Measurements from ENCODE around the gene MRPS21. TPM values are rescaled to one million over a fixed set of nuclear protein-coding genes. Genes with fewer than 3 reads are reported as not detected.

The MRPS21 gene
- 91.0 and 130 TPM in 2 replicates for total RNA-seq

GRCh38 chr1:150293433-150294253, at the start of gene MRPS21:
Gene MRPS21, plus strand, starts transcription at chr1:150293861. Its CDS starts 506 bp downstream, at chr1:150294367.

GRCh38 chr1:150257624-150258585, 35.8 kb upstream of the MRPS21 start, which contains the start of gene CA14:
Gene CA14, plus strand, starts transcription at chr1:150257774. Its CDS starts 355 bp downstream, at chr1:150258129.

GRCh38 chr1:150268705-150269403, 24.8 kb upstream of the MRPS21 start, which contains the start of gene APH1A:
Gene APH1A, minus strand, starts transcription at chr1:150269016. Its CDS starts 206 bp downstream, at chr1:150268810.

DNA sequence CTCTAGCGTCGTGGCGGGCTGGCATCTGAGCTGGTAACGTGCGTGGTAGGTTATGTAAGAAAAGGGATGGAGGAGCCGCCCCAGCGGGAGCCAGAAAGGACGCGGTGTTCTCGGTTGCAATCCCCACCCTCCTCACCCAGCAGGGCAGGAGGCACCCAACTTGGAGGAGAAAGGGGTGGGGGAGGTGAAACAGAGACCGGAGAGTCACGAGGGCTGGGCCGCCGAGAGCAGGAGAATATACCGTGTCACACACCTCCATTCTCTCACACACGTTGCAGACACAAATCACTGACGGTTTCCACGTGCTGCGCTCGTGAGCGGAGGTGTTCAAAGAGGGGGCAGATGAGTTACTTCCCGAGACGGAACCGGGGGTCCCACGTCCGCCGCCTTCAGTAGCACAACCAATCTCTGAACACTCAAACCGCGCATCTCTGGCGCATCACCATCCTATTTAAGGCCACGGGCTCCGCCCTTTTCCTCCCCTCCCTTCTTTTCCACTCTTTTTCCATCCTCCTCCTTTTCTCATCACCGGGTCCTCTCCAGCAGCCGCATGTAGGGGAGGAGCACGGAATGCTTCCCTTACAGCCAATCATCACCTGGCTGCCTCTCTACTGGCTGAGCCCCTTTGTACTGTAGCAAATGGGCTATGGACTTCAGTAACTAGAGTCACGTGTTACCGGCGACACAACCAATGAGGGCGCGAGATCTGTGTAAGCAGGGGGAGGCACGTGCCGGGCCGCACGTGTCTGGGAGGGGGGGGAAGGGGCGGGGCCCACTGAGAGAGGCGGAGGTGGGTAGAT, 11.7 kb upstream of the MRPS21 start, which contains the start of gene CIART:
Gene CIART, plus strand, starts transcription at position 797 of the 800 bp plus-strand sequence. CDS start 714 bp downstream, outside the sequence.

Other genes starting within 250 kb of the MRPS21 start
- gene VPS45, start 226.1 kb upstream of the MRPS21 start, total RNA-seq, result 38.0 and 43.8 TPM in 2 replicates
- 39.2 and 41.2 TPM in 2 replicates for gene PLEKHO1, start 143.9 kb upstream of the MRPS21 start, total RNA-seq
- gene ANP32E, start 57.7 kb upstream of the MRPS21 start, total RNA-seq, result 28.8 and 36.5 TPM in 2 replicates
- gene CA14, start 36.1 kb upstream of the MRPS21 start, total RNA-seq, result not detected in 2 replicates
- gene APH1A, start 24.8 kb upstream of the MRPS21 start, total RNA-seq, result 88.6 and 93.3 TPM in 2 replicates
- 81.9 and 86.9 TPM in 2 replicates for gene C1orf54, start 21.1 kb upstream of the MRPS21 start, total RNA-seq
- gene CIART, start 11.3 kb upstream of the MRPS21 start, total RNA-seq, result 8.9 and 9.6 TPM in 2 replicates
- gene PRPF3, start 27.7 kb downstream of the MRPS21 start, total RNA-seq, result 40.6 and 43.3 TPM in 2 replicates
- gene RPRD2, start 70.3 kb downstream of the MRPS21 start, total RNA-seq, result 6.6 and 8.1 TPM in 2 replicates
- gene TARS2, start 193.6 kb downstream of the MRPS21 start, total RNA-seq, result 12.2 and 18.4 TPM in 2 replicates
- gene ECM1, start 214.2 kb downstream of the MRPS21 start, total RNA-seq, result 16.4 and 22.4 TPM in 2 replicates
- gene FALEC, start 221.9 kb downstream of the MRPS21 start, total RNA-seq, result 0.31 TPM in 1 of 2 replicates, not detected in the other